ENCODE measurements around the gene REM1.
"Not testable (repeated sequence)": the region's sequence is repeated elsewhere in the genome, so short reads cannot be mapped to it uniquely, and the experiment has no call there.

The REM1 gene

GRCh38 chr20:31508517-31509244, 33.6 kb downstream of the REM1 start:
- Histone ChIP-seq H3K9me3 (ENCODE audit: control insufficient read depth, low read length) (no peaks in the 10 kb centered on the region), H3K27ac (ENCODE audit: low read depth, low read length, severe bottlenecking) (no peak overlapping the region), H3K4me3 (ENCODE audit: extremely low read depth, insufficient read depth, low read length, poor library complexity, severe bottlenecking) (no peak overlapping the region), H3K36me3 (ENCODE audit: control insufficient read depth, insufficient read depth, low read length) (no peaks in the 10 kb centered on the region), H3K4me1 (ENCODE audit: control insufficient read depth, insufficient read depth, low read length, poor library complexity, severe bottlenecking) (no peaks in the 10 kb centered on the region)
- WGBS, 2 experiments (ENCODE audit: insufficient coverage in 2 of 2) = 62 to 73% methylated on average over 5 of the region's 5 CpGs

- H3K27ac ChIP-seq (ENCODE audit: low read depth, low read length, severe bottlenecking) = peak within 1 kb of the TSS; percentile 86
- H3K9me3 ChIP-seq (ENCODE audit: control insufficient read depth, low read length) = no peaks in the 10 kb centered on the region
- 1% methylated on average over 83 to 84 of the region's 86 CpGs for WGBS, 2 experiments (ENCODE audit: insufficient coverage in 2 of 2)
- H3K4me1 ChIP-seq (ENCODE audit: control insufficient read depth, insufficient read depth, low read length, poor library complexity, severe bottlenecking) = peaks cover 10% of the 10 kb centered on the region
- peak within 1 kb of the TSS; percentile 82 for H3K4me3 ChIP-seq (ENCODE audit: extremely low read depth, insufficient read depth, low read length, poor library complexity, severe bottlenecking)
- peaks cover 30% of the 10 kb centered on the region for H3K36me3 ChIP-seq (ENCODE audit: control insufficient read depth, insufficient read depth, low read length)
These were observed 39.3 kb downstream of the REM1 start, which contains the start of gene HM13 for GRCh38 chr20:31514154-31515071. Gene HM13, plus strand, starts transcription at chr20:31514442. Its CDS starts 110 bp downstream, at chr20:31514552.

- no peaks in the 10 kb centered on the region for H3K9me3 ChIP-seq (ENCODE audit: control insufficient read depth, low read length)
- H3K36me3 ChIP-seq (ENCODE audit: control insufficient read depth, insufficient read depth, low read length) = peaks cover 33% of the 10 kb centered on the region
- WGBS, 2 experiments (ENCODE audit: insufficient coverage in 2 of 2) = 39 to 68% methylated on average over 2 to 4 of the region's 4 CpGs
- peak overlapping the region; percentile 86 for H3K27ac ChIP-seq (ENCODE audit: low read depth, low read length, severe bottlenecking)
- H3K4me1 ChIP-seq (ENCODE audit: control insufficient read depth, insufficient read depth, low read length, poor library complexity, severe bottlenecking) = peaks cover 10% of the 10 kb centered on the region
- peak overlapping the region; percentile 82 for H3K4me3 ChIP-seq (ENCODE audit: extremely low read depth, insufficient read depth, low read length, poor library complexity, severe bottlenecking)
These were observed 40.1 kb downstream of the REM1 start for GRCh38 chr20:31515072-31515774.

- Histone ChIP-seq H3K36me3 (ENCODE audit: control insufficient read depth, insufficient read depth, low read length) (peaks cover 34% of the 10 kb centered on the region), H3K4me1 (ENCODE audit: control insufficient read depth, insufficient read depth, low read length, poor library complexity, severe bottlenecking) (peaks cover 10% of the 10 kb centered on the region), H3K9me3 (ENCODE audit: control insufficient read depth, low read length) (no peaks in the 10 kb centered on the region), H3K4me3 (ENCODE audit: extremely low read depth, insufficient read depth, low read length, poor library complexity, severe bottlenecking) (peak overlapping the region; percentile 82), H3K27ac (ENCODE audit: low read depth, low read length, severe bottlenecking) (no peak overlapping the region)
- 93 to 100% methylated on average over 1 to 3 of the region's 3 CpGs for WGBS, 2 experiments (ENCODE audit: insufficient coverage in 2 of 2)
These were observed 40.7 kb downstream of the REM1 start for GRCh38 chr20:31515775-31516107.

- peaks cover 38% of the 10 kb centered on the region for H3K36me3 ChIP-seq (ENCODE audit: control insufficient read depth, insufficient read depth, low read length)
- 99 to 100% methylated on average over 4 of the region's 4 CpGs for WGBS, 2 experiments (ENCODE audit: insufficient coverage in 2 of 2)
These were observed 41.1 kb downstream of the REM1 start for GRCh38 chr20:31516166-31516565.

GRCh38 chr20:31516651-31517050, 41.6 kb downstream of the REM1 start:
- Histone ChIP-seq H3K27ac (ENCODE audit: low read depth, low read length, severe bottlenecking) (no peak overlapping the region), H3K9me3 (ENCODE audit: control insufficient read depth, low read length) (no peaks in the 10 kb centered on the region), H3K4me1 (ENCODE audit: control insufficient read depth, insufficient read depth, low read length, poor library complexity, severe bottlenecking) (peaks cover 11% of the 10 kb centered on the region), H3K4me3 (ENCODE audit: extremely low read depth, insufficient read depth, low read length, poor library complexity, severe bottlenecking) (no peak overlapping the region), H3K36me3 (ENCODE audit: control insufficient read depth, insufficient read depth, low read length) (peaks cover 41% of the 10 kb centered on the region)
- 94 to 100% methylated on average over 1 to 2 of the region's 2 CpGs for WGBS, 2 experiments (ENCODE audit: insufficient coverage in 2 of 2)

More at GRCh38 chr20:31516166-31516565, 41.1 kb downstream of the REM1 start:
- no peaks in the 10 kb centered on the region for H3K9me3 ChIP-seq (ENCODE audit: control insufficient read depth, low read length)
- H3K4me1 ChIP-seq (ENCODE audit: control insufficient read depth, insufficient read depth, low read length, poor library complexity, severe bottlenecking) = peaks cover 10% of the 10 kb centered on the region
- no peak overlapping the region for H3K27ac ChIP-seq (ENCODE audit: low read depth, low read length, severe bottlenecking)
- peak overlapping the region; percentile 82 for H3K4me3 ChIP-seq (ENCODE audit: extremely low read depth, insufficient read depth, low read length, poor library complexity, severe bottlenecking)

GRCh38 chr20:31517373-31517772, 42.3 kb downstream of the REM1 start:
- no peak overlapping the region for H3K4me3 ChIP-seq (ENCODE audit: extremely low read depth, insufficient read depth, low read length, poor library complexity, severe bottlenecking)
- H3K27ac ChIP-seq (ENCODE audit: low read depth, low read length, severe bottlenecking) = no peak overlapping the region
- WGBS, 2 experiments (ENCODE audit: insufficient coverage in 2 of 2) = 81 to 97% methylated on average over 3 of the region's 4 CpGs
- peaks cover 13% of the 10 kb centered on the region for H3K4me1 ChIP-seq (ENCODE audit: control insufficient read depth, insufficient read depth, low read length, poor library complexity, severe bottlenecking)
- H3K36me3 ChIP-seq (ENCODE audit: control insufficient read depth, insufficient read depth, low read length) = peaks cover 41% of the 10 kb centered on the region
- no peaks in the 10 kb centered on the region for H3K9me3 ChIP-seq (ENCODE audit: control insufficient read depth, low read length)

- H3K4me1 ChIP-seq (ENCODE audit: control insufficient read depth, insufficient read depth, low read length, poor library complexity, severe bottlenecking); H3K27ac ChIP-seq (ENCODE audit: low read depth, low read length, severe bottlenecking); H3K4me3 ChIP-seq (ENCODE audit: extremely low read depth, insufficient read depth, low read length, poor library complexity, severe bottlenecking); H3K9me3 ChIP-seq (ENCODE audit: control insufficient read depth, low read length): not testable (repeated sequence)
- H3K36me3 ChIP-seq (ENCODE audit: control insufficient read depth, insufficient read depth, low read length) = peaks cover 59% of the 10 kb centered on the region
- 92 to 96% methylated on average over 6 of the region's 7 CpGs for WGBS, 2 experiments (ENCODE audit: insufficient coverage in 2 of 2)
These were observed 46.2 kb downstream of the REM1 start for GRCh38 chr20:31521267-31521666.

- WGBS, 2 experiments (ENCODE audit: insufficient coverage in 2 of 2) = 100% methylated on average over 2 of the region's 6 CpGs; no CpG with 5 or more reads in 1 of the 2 experiments
- H3K36me3 ChIP-seq (ENCODE audit: control insufficient read depth, insufficient read depth, low read length) = peaks cover 60% of the 10 kb centered on the region
These were observed 47.6 kb downstream of the REM1 start for GRCh38 chr20:31522731-31523130.

More at GRCh38 chr20:31522731-31523130, 47.6 kb downstream of the REM1 start:
- H3K4me1 ChIP-seq (ENCODE audit: control insufficient read depth, insufficient read depth, low read length, poor library complexity, severe bottlenecking) = peaks cover 6% of the 10 kb centered on the region
- H3K9me3 ChIP-seq (ENCODE audit: control insufficient read depth, low read length) = no peaks in the 10 kb centered on the region
- no peak overlapping the region for H3K27ac ChIP-seq (ENCODE audit: low read depth, low read length, severe bottlenecking)
- H3K4me3 ChIP-seq (ENCODE audit: extremely low read depth, insufficient read depth, low read length, poor library complexity, severe bottlenecking) = no peak overlapping the region

All from mesodermal cell (in vitro differentiated cells).